Measurements from ENCODE around the gene BTLA.

Gene BTLA

DNA sequence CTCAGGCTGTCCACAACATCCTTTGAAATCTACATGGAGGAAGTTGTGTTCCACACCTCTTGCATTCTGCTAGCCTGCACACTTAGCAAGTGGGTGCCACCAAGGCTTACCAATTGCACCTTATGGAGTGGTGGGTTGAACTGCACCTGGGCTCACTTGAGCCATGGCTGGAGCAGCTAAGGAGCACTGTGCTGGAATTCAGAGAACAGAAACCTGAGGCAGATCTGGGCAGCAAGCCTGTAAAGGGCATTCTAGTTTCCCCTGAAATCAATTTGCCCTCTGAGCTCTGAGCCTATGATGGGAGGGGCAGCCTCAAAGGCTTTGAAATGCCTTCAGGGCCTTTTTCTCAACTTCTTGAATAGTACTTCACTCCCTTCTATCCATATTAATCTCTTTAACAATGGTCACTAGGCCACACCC, 18.0 kb downstream of the BTLA start:
- Histone ChIP-seq H3K9me3 (ENCODE audit: insufficient read depth, low read length) (no peaks in the 10 kb centered on the region), H3K9ac (ENCODE audit: low read length) (no peak overlapping the region), H3K79me2 (ENCODE audit: low read length) (no peaks in the 10 kb centered on the region), H4K20me1 (ENCODE audit: insufficient read depth, low read length) (no peaks in the 10 kb centered on the region), H3K27ac (ENCODE audit: low read length) (no peak overlapping the region), H3K4me2 (ENCODE audit: low read length) (no peak overlapping the region), H3K4me1 (ENCODE audit: low read length) (peaks cover 15% of the 10 kb centered on the region), H3K4me3 (ENCODE audit: low read length) (no peak overlapping the region), H3K36me3 (replicated peaks; ENCODE audit: low read depth, low read length) (no peaks in the 10 kb centered on the region), H2AFZ (ENCODE audit: low read depth, low read length) (no peak overlapping the region), H3K27me3 (ENCODE audit: low read depth, low read length) (no peaks in the 10 kb centered on the region)
- no peak for TF ChIP-seq EZH2phosphoT487 (IDR thresholded peaks at IDR 0.05; ENCODE audit: low read depth)
- TF ChIP-seq, protein P1, sequence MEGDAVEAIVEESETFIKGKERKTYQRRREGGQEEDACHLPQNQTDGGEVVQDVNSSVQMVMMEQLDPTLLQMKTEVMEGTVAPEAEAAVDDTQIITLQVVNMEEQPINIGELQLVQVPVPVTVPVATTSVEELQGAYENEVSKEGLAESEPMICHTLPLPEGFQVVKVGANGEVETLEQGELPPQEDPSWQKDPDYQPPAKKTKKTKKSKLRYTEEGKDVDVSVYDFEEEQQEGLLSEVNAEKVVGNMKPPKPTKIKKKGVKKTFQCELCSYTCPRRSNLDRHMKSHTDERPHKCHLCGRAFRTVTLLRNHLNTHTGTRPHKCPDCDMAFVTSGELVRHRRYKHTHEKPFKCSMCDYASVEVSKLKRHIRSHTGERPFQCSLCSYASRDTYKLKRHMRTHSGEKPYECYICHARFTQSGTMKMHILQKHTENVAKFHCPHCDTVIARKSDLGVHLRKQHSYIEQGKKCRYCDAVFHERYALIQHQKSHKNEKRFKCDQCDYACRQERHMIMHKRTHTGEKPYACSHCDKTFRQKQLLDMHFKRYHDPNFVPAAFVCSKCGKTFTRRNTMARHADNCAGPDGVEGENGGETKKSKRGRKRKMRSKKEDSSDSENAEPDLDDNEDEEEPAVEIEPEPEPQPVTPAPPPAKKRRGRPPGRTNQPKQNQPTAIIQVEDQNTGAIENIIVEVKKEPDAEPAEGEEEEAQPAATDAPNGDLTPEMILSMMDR (IDR thresholded peaks at IDR 0.05; ENCODE audit: low read depth, low read length), result no peak

DNA sequence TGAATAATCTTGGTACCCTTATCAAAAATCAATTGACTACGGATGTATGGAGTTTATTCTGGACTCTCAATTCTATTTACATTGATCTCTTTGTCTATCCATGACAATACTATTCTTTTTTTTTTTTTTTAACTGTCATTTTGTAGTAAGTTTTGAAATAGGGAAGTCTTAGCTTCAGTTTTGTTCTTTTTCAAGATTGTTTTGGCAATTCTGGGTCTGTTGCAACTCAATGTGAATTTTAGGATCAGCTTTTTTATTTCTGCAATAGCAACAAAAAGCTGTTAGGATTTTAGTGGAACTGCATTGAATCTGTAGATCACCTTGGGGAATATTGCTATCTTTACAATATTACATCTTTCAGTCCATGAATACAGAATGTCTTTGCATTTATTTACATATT, 21.4 kb downstream of the BTLA start:
- H3K27ac ChIP-seq (ENCODE audit: low read length), result no peak overlapping the region
- TF ChIP-seq EZH2phosphoT487 (IDR thresholded peaks at IDR 0.05; ENCODE audit: low read depth), result no peak
- TF ChIP-seq, protein P1 (IDR thresholded peaks at IDR 0.05; ENCODE audit: low read depth, low read length), result no peak
- no peaks in the 10 kb centered on the region for H4K20me1 ChIP-seq (ENCODE audit: insufficient read depth, low read length)

DNA sequence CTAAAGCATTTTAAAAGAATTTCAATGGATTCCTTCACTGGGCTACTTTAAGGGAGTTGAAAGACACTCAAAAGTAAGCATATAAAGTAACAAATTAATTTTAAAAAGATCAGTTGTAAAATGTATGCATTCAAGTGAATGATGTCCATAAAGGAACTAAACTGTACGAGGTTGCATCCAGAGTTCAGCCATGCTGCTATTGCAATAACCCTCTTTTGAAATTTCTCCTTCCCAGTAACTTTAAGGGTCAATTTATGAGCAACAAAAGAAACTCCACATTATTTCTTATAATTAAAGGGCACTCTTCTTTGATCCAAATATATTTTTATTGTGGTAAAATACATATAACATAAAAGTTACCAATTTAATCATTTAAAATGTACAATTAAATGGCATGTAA, 22.9 kb downstream of the BTLA start:
- no peaks in the 10 kb centered on the region for H3K27me3 ChIP-seq (ENCODE audit: low read depth, low read length)
- no peak overlapping the region for H3K4me2 ChIP-seq (ENCODE audit: low read length)
- no peak overlapping the region for H3K27ac ChIP-seq (ENCODE audit: low read length)
- H4K20me1 ChIP-seq (ENCODE audit: insufficient read depth, low read length), result no peaks in the 10 kb centered on the region
- no peaks in the 10 kb centered on the region for H3K36me3 ChIP-seq (replicated peaks; ENCODE audit: low read depth, low read length)
- H3K9me3 ChIP-seq (ENCODE audit: insufficient read depth, low read length), result no peaks in the 10 kb centered on the region
- H3K4me3 ChIP-seq (ENCODE audit: low read length), result no peak overlapping the region
- H3K9ac ChIP-seq (ENCODE audit: low read length), result no peak overlapping the region
- TF ChIP-seq EZH2phosphoT487 (IDR thresholded peaks at IDR 0.05; ENCODE audit: low read depth), result no peak
- TF ChIP-seq, protein P1 (IDR thresholded peaks at IDR 0.05; ENCODE audit: low read depth, low read length), result no peak
- H3K4me1 ChIP-seq (ENCODE audit: low read length), result peaks cover 15% of the 10 kb centered on the region
- no peaks in the 10 kb centered on the region for H3K79me2 ChIP-seq (ENCODE audit: low read length)
- no peak overlapping the region for H2AFZ ChIP-seq (ENCODE audit: low read depth, low read length)

More for the DNA sequence above, 21.4 kb downstream of the BTLA start:
- no peaks in the 10 kb centered on the region for H3K27me3 ChIP-seq (ENCODE audit: low read depth, low read length)
- H3K9me3 ChIP-seq (ENCODE audit: insufficient read depth, low read length), result no peaks in the 10 kb centered on the region
- H3K4me1 ChIP-seq (ENCODE audit: low read length), result peaks cover 21% of the 10 kb centered on the region
- no peaks in the 10 kb centered on the region for H3K79me2 ChIP-seq (ENCODE audit: low read length)
- H3K4me2 ChIP-seq (ENCODE audit: low read length), result no peak overlapping the region
- H2AFZ ChIP-seq (ENCODE audit: low read depth, low read length), result no peak overlapping the region
- no peak overlapping the region for H3K4me3 ChIP-seq (ENCODE audit: low read length)
- H3K36me3 ChIP-seq (replicated peaks; ENCODE audit: low read depth, low read length), result no peaks in the 10 kb centered on the region
- H3K9ac ChIP-seq (ENCODE audit: low read length), result no peak overlapping the region

DNA sequence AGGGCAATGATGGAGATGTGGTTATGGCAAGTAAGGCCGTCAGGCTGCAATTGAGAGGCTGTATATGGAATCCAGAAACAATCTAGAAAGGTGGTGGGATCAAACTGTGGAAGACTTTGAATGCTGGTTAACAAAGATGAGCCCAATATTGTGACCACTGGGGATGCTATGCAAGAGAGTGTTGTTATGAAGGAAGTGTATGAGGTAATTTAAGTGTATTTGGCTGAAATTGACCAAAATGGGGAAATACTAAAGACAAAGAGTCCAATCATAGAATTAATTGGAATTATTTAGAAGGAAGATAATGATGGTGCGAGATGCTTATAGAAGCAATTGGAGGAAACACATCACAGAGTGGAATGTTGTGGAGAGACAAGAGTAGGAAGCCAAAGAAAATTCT, 24.5 kb downstream of the BTLA start:
- Histone ChIP-seq H3K36me3 (replicated peaks; ENCODE audit: low read depth, low read length) (no peaks in the 10 kb centered on the region), H3K9ac (ENCODE audit: low read length) (no peak overlapping the region), H3K4me2 (ENCODE audit: low read length) (no peak overlapping the region), H2AFZ (ENCODE audit: low read depth, low read length) (no peak overlapping the region), H3K27me3 (ENCODE audit: low read depth, low read length) (no peaks in the 10 kb centered on the region), H3K27ac (ENCODE audit: low read length) (no peak overlapping the region), H3K79me2 (ENCODE audit: low read length) (no peaks in the 10 kb centered on the region), H3K4me1 (ENCODE audit: low read length) (peaks cover 15% of the 10 kb centered on the region), H3K9me3 (ENCODE audit: insufficient read depth, low read length) (no peaks in the 10 kb centered on the region), H3K4me3 (ENCODE audit: low read length) (no peak overlapping the region), H4K20me1 (ENCODE audit: insufficient read depth, low read length) (no peaks in the 10 kb centered on the region)
- TF ChIP-seq EZH2phosphoT487 (IDR thresholded peaks at IDR 0.05; ENCODE audit: low read depth), result no peak
- TF ChIP-seq, protein P1 (IDR thresholded peaks at IDR 0.05; ENCODE audit: low read depth, low read length), result no peak
